Adrenal gland (tissue), 12 donors: ENCODE results near the gene CAMKMT. TPM values are rescaled to one million over a fixed set of nuclear protein-coding genes. Genes with fewer than 3 reads are reported as not detected.

Experiments used
- DNase-seq, 7 donors: peaks; one replicate each; pipeline ENCODE4 v3.0.0-alpha.2; 2019 to 2020
- H3K27ac ChIP-seq, 5 donors: fragments of 200-600 bp; sonication (generic) in 4 of 5; 1 replicate in 3 of 5; 2 replicates in 2 of 5; pipeline versions ENCODE4 v1.5.1 to v1.8.0; 2016 to 2020; ENCODE audit warnings: mild to moderate bottlenecking in 1 of 5
- H3K27me3 ChIP-seq: fragments of 200-600 bp; 2 replicates; pipeline ENCODE4 v1.8.0; 2021
- H3K36me3 ChIP-seq, 2 donors: fragments of 200-600 bp; replicated peaks in 1 of 2; 1 replicate in 1 of 2; 2 replicates in 1 of 2; pipeline versions ENCODE4 v1.5.1 to v1.8.0; 2018 to 2022
- H3K4me1 ChIP-seq, 2 donors: fragments of 200-600 bp; replicated peaks in 1 of 2; 1 replicate in 1 of 2; 2 replicates in 1 of 2; pipeline versions ENCODE4 v1.5.1 to v1.8.0; 2018 to 2021
- H3K4me3 ChIP-seq, 4 donors: fragments of 200-600 bp; sonication (generic) in 3 of 4; one replicate each; pipeline ENCODE4 v1.5.1; 2016 to 2018
- H3K9me3 ChIP-seq, 3 donors: fragments of 200-600 bp; sonication (generic) in 1 of 3; replicated peaks in 1 of 3; 1 replicate in 2 of 3; 2 replicates in 1 of 3; pipeline versions ENCODE4 v1.5.1 to v1.8.0; 2016 to 2021
- CTCF ChIP-seq, 6 experiments: fragments of 450-650 bp in 4 of 6; fragments of 200-600 bp in 2 of 6; sonication (generic) in 1 of 6; IDR thresholded peaks; 1 replicate in 5 of 6; 2 replicates in 1 of 6; pipeline versions ENCODE4 v1.5.1 to v1.8.0; 2016 to 2021; ENCODE audit warnings: antibody characterized with exemption in 6 of 6, mild to moderate bottlenecking in 2 of 6, moderate library complexity in 1 of 6
- POLR2A ChIP-seq, 2 donors: fragments of 450-650 bp; IDR thresholded peaks; one replicate each; pipeline ENCODE4 v1.6.1; 2017; ENCODE audit warnings: antibody characterized with exemption in 2 of 2, mild to moderate bottlenecking in 2 of 2, moderate library complexity in 1 of 2
- WGBS, 4 donors: extraction: QIAGEN DNeasy Blood & Tissue Kit in 2 of 4; methylation state at CpG; one replicate each; pipeline versions ENCODE4 v1.1.5 to v1.1.7; 2013 to 2017; 5-methylcytosine and 5-hydroxymethylcytosine counted together
- intact Hi-C, 2 donors: fragments of 100-400 bp; cut with DNase I; formaldehyde crosslinking; loops; one replicate each; pipeline versions ENCODE4 v1.14.1 to v1.15.0; 2022 to 2023
- polyA plus RNA-seq, 3 donors: library from polyadenylated mRNA; stranded (reverse); fragments of 200-250 nt in 2 of 3; fragments of 350-450 nt in 1 of 3; fragmentation: Illumina TruSeq in 1 of 3; extraction: RNeasy Lipid Tissue Mini Kit (QIAGEN cat#74804) in 1 of 3; gene quantifications; one replicate each; pipeline ENCODE4 v1.2.3, GENCODE V29; 2013 to 2014
- total RNA-seq, 9 donors: library from RNA; depleted of rRNA in 4 of 9; stranded (reverse); fragments of >200 nt in 4 of 9; fragments of 120-200 nt in 1 of 9; fragmentation: NEBNext Ultra II Directional in 1 of 9; extraction: Animal tissue kit (Norgen Biotek cat#: 25700) in 1 of 9; gene quantifications; one replicate each; pipeline versions ENCODE4 v1.1.0 to v1.2.4, GENCODE V29; 2013 to 2023
- donor health status: healthy with polysubstance abuse.
- donor health status: Bipolar disorder and iron deficiency.
- donor health status: DM: yes; HTN: yes; CAD: no.
- donor health status: DM: no; HTN: no; CAD: no.
- donor health status: DM: no; HTN: no; CAD: no.
- donor health status: DM: yes; HTN: yes; CAD: no.

CAMKMT gene
- total and polyA plus RNA-seq, 12 donors = 2.6 to 14.0 (median 8.6) TPM

GRCh38 chr2:44444881-44445280 is 83.1 kb downstream of the CAMKMT start:
- DNase-seq = no peak
- Histone ChIP-seq H3K4me1 (no peaks in the 10 kb centered on the region), H3K9me3 (no peaks in the 10 kb centered on the region), H3K27ac (no peak overlapping the region), H3K36me3 (no peaks in the 10 kb centered on the region), H3K27me3 (no peaks in the 10 kb centered on the region), H3K4me3 (no peak overlapping the region)
- TF ChIP-seq CTCF (IDR thresholded peaks at IDR 0.05) = no peak
- no peak for TF ChIP-seq POLR2A (IDR thresholded peaks at IDR 0.05)
- intact Hi-C loops = no loop called here
- WGBS, 4 donors = 92 to 97% (median 94%) methylated on average over 2 of the region's 2 CpGs

GRCh38 chr2:44448860-44449527 is 87.2 kb downstream of the CAMKMT start:
- H3K36me3 ChIP-seq = no peaks in the 10 kb centered on the region
- intact Hi-C loops = no loop called here
- DNase-seq = no peak
- no peak overlapping the region for H3K27ac ChIP-seq
- H3K9me3 ChIP-seq = no peaks in the 10 kb centered on the region
- H3K4me1 ChIP-seq = no peaks in the 10 kb centered on the region
- H3K4me3 ChIP-seq = no peak overlapping the region
- no peak for TF ChIP-seq POLR2A (IDR thresholded peaks at IDR 0.05)
- no peak for TF ChIP-seq CTCF (IDR thresholded peaks at IDR 0.05)
- H3K27me3 ChIP-seq = no peaks in the 10 kb centered on the region
- 85 to 86% (median 86%) methylated on average over 6 of the region's 6 CpGs for WGBS, 4 donors

- no peak for TF ChIP-seq CTCF (IDR thresholded peaks at IDR 0.05)
- TF ChIP-seq POLR2A (IDR thresholded peaks at IDR 0.05) = no peak
- intact Hi-C loops = no loop called here
Measured at GRCh38 chr2:44450082-44450481, 88.3 kb downstream of the CAMKMT start.

GRCh38 chr2:44450806-44451205 is 89.1 kb downstream of the CAMKMT start:
- Histone ChIP-seq H3K4me1 (no peaks in the 10 kb centered on the region), H3K27me3 (no peaks in the 10 kb centered on the region), H3K27ac (no peak overlapping the region), H3K36me3 (no peaks in the 10 kb centered on the region), H3K4me3 (no peak overlapping the region), H3K9me3 (no peaks in the 10 kb centered on the region)
- intact Hi-C loops = no loop called here
- TF ChIP-seq POLR2A (IDR thresholded peaks at IDR 0.05) = no peak
- no peak for TF ChIP-seq CTCF (IDR thresholded peaks at IDR 0.05)
- DNase-seq = no peak

More at GRCh38 chr2:44450082-44450481, 88.3 kb downstream of the CAMKMT start:
- Histone ChIP-seq H3K4me1 (no peaks in the 10 kb centered on the region), H3K27ac (no peak overlapping the region), H3K4me3 (no peak overlapping the region), H3K9me3 (no peaks in the 10 kb centered on the region), H3K36me3 (no peaks in the 10 kb centered on the region), H3K27me3 (no peaks in the 10 kb centered on the region)
- DNase-seq = no peak
- WGBS, 4 donors = 88 to 98% (median 97%) methylated on average over 3 of the region's 3 CpGs
